ENCODE results near the gene PLPPR5.

The PLPPR5 gene

DNA sequence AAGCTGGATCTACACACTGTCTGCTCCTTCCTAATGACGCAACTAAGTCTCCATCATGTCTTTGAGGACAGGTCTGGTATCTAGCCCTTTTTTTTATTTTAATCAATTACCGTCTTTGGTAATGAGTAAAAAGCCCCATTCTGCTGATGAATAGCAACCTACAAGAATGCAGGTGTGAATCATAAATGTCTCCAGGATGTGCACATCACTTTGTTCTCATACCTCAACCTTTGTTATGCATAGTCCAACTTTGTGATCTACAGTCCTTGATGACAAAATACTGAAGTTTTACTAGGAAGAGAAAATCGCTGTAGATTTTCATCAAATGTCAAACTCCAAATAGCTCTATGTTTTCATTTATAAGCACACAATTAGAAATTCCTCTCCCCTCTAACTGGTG, 39.3 kb downstream of the PLPPR5 start:
- DNase-seq = no peak

GRCh38 chr1:98964198-98964597, 40.5 kb downstream of the PLPPR5 start:
- H3K27me3 ChIP-seq (replicated peaks) = no peaks in the 10 kb centered on the region
- no peak overlapping the region for H3K4me3 ChIP-seq (ENCODE audit: low read depth, low read length)
- no peaks in the 10 kb centered on the region for H3K36me3 ChIP-seq (replicated peaks)
- in situ Hi-C loops (cut with HindIII; ENCODE audit: low pct_ligation_motif_present, low sequenced_read_pairs) = no loop called here
- TF ChIP-seq, protein P1, sequence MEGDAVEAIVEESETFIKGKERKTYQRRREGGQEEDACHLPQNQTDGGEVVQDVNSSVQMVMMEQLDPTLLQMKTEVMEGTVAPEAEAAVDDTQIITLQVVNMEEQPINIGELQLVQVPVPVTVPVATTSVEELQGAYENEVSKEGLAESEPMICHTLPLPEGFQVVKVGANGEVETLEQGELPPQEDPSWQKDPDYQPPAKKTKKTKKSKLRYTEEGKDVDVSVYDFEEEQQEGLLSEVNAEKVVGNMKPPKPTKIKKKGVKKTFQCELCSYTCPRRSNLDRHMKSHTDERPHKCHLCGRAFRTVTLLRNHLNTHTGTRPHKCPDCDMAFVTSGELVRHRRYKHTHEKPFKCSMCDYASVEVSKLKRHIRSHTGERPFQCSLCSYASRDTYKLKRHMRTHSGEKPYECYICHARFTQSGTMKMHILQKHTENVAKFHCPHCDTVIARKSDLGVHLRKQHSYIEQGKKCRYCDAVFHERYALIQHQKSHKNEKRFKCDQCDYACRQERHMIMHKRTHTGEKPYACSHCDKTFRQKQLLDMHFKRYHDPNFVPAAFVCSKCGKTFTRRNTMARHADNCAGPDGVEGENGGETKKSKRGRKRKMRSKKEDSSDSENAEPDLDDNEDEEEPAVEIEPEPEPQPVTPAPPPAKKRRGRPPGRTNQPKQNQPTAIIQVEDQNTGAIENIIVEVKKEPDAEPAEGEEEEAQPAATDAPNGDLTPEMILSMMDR (IDR thresholded peaks at IDR 0.05; ENCODE audit: low read depth, low read length, missing control alignments) = no peak
- no peak for DNase-seq
- no peak overlapping the region for H3K27ac ChIP-seq

More for the DNA sequence above, 39.3 kb downstream of the PLPPR5 start:
- H3K4me3 ChIP-seq (ENCODE audit: low read depth, low read length) = no peak overlapping the region
- H3K36me3 ChIP-seq (replicated peaks) = no peaks in the 10 kb centered on the region
- TF ChIP-seq, protein P1 (IDR thresholded peaks at IDR 0.05; ENCODE audit: low read depth, low read length, missing control alignments) = no peak
- no peak overlapping the region for H3K27ac ChIP-seq
- no peaks in the 10 kb centered on the region for H3K27me3 ChIP-seq (replicated peaks)
- in situ Hi-C loops (cut with HindIII; ENCODE audit: low pct_ligation_motif_present, low sequenced_read_pairs) = no loop called here

- peak; percentile 64 for DNase-seq
- Histone ChIP-seq H3K36me3 (replicated peaks) (no peaks in the 10 kb centered on the region), H3K27me3 (replicated peaks) (no peaks in the 10 kb centered on the region), H3K4me3 (ENCODE audit: low read depth, low read length) (no peak overlapping the region), H3K27ac (no peak overlapping the region)
- in situ Hi-C loops (cut with HindIII; ENCODE audit: low pct_ligation_motif_present, low sequenced_read_pairs) = no loop called here
- TF ChIP-seq, protein P1 (IDR thresholded peaks at IDR 0.05; ENCODE audit: low read depth, low read length, missing control alignments) = no peak
Observed at GRCh38 chr1:98963064-98963758, 41.5 kb downstream of the PLPPR5 start.

- H3K27ac ChIP-seq = no peak overlapping the region
- no peak for DNase-seq
- in situ Hi-C loops (cut with HindIII; ENCODE audit: low pct_ligation_motif_present, low sequenced_read_pairs) = no loop called here
- no peaks in the 10 kb centered on the region for H3K36me3 ChIP-seq (replicated peaks)
- H3K27me3 ChIP-seq (replicated peaks) = no peaks in the 10 kb centered on the region
- H3K4me3 ChIP-seq (ENCODE audit: low read depth, low read length) = no peak overlapping the region
- TF ChIP-seq, protein P1 (IDR thresholded peaks at IDR 0.05; ENCODE audit: low read depth, low read length, missing control alignments) = no peak
Observed at GRCh38 chr1:98962156-98962555, 42.5 kb downstream of the PLPPR5 start.

DNA sequence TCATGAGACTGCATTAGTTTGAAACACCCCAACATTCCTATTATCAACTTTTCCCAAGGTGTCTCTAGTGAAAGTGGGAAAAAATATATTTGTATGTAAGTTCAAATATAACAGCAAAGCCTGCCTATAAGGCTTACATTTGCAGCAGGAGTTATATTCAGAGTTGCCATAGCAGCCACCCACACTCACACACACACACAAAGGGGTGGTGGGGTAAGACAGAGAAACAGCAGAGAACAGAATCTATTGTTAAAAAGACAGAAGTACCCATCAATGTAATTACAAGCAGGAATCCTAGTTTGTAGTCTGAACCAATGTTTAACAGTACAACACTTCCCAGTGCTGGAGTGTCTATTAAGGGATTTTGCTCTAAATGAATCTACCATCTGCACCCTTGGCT, 55.0 kb downstream of the PLPPR5 start:
- DNase-seq = no peak
- H3K27me3 ChIP-seq (replicated peaks) = no peaks in the 10 kb centered on the region
- H3K36me3 ChIP-seq (replicated peaks) = no peaks in the 10 kb centered on the region
- no peak overlapping the region for H3K27ac ChIP-seq
- no peak overlapping the region for H3K4me3 ChIP-seq (ENCODE audit: low read depth, low read length)
- in situ Hi-C loops (cut with HindIII; ENCODE audit: low pct_ligation_motif_present, low sequenced_read_pairs) = no loop called here
- TF ChIP-seq, protein P1 (IDR thresholded peaks at IDR 0.05; ENCODE audit: low read depth, low read length, missing control alignments) = no peak

- TF ChIP-seq, protein P1 (IDR thresholded peaks at IDR 0.05; ENCODE audit: low read depth, low read length, missing control alignments) = no peak
- in situ Hi-C loops (cut with HindIII; ENCODE audit: low pct_ligation_motif_present, low sequenced_read_pairs) = no loop called here
- Histone ChIP-seq H3K4me3 (ENCODE audit: low read depth, low read length) (no peak overlapping the region), H3K27me3 (replicated peaks) (no peaks in the 10 kb centered on the region), H3K27ac (no peak overlapping the region), H3K36me3 (replicated peaks) (no peaks in the 10 kb centered on the region)
- no peak for DNase-seq
Observed at GRCh38 chr1:98949166-98949565, 55.5 kb downstream of the PLPPR5 start.
